ENCODE results near the gene MRPS2. TPM values are rescaled to one million over a fixed set of nuclear protein-coding genes. Genes with fewer than 3 reads are reported as not detected.
"Not testable (repeated sequence)": the region's sequence is repeated elsewhere in the genome, so short reads cannot be mapped to it uniquely, and the experiment has no call there.

The MRPS2 gene
- 10 to 100 TPM; 34.7 to 38.0 TPM for total RNA-seq

- ATAC-seq (peak; percentile 96), DNase-seq (peak; percentile 89)
- peaks cover 2% of the 10 kb centered on the region for H3K27me3 Mint-ChIP-seq
- H3K36me3 Mint-ChIP-seq: peaks cover 16% of the 10 kb centered on the region
- peak within 1 kb of the TSS; percentile 91 for H3K4me3 Mint-ChIP-seq
- CTCF ChIA-PET: interaction anchor here (0.9 to 1.0 kb wide), 3 partner anchors 10 to 29 kb away, joined by 3 to 4 read pairs (median 3); no protein-coding TSS in a partner anchor
- H3K27ac Mint-ChIP-seq: peak within 1 kb of the TSS; percentile 94
- no peaks in the 10 kb centered on the region for H3K9me3 Mint-ChIP-seq (ENCODE audit: low read depth)
- peaks cover 13% of the 10 kb centered on the region for H3K4me1 Mint-ChIP-seq
Observed at GRCh38 chr9:135500525-135501260, at the start of gene MRPS2. Gene MRPS2 (plus strand): TSS chr9:135500682. CDS start chr9:135500711, 29 bp downstream.

- no peak for DNase-seq
- H3K27me3 Mint-ChIP-seq: peaks cover 10% of the 10 kb centered on the region
- no peaks in the 10 kb centered on the region for H3K9me3 Mint-ChIP-seq (ENCODE audit: low read depth)
- H3K4me1 Mint-ChIP-seq: no peaks in the 10 kb centered on the region
- H3K4me3 Mint-ChIP-seq: no peak overlapping the region
- no peak overlapping the region for H3K27ac Mint-ChIP-seq
- H3K36me3 Mint-ChIP-seq: no peaks in the 10 kb centered on the region
- no peak for ATAC-seq
- CTCF ChIA-PET: interaction anchor here (0.7 kb wide), 2 partner anchors 16 to 1515 kb away, joined by 3 read pairs; no protein-coding TSS in a partner anchor
Observed at GRCh38 chr9:135450956-135451355, 49.5 kb upstream of the MRPS2 start.

GRCh38 chr9:135451909-135452308, 48.6 kb upstream of the MRPS2 start:
- not testable (repeated sequence) for H3K9me3 Mint-ChIP-seq (ENCODE audit: low read depth); H3K27ac Mint-ChIP-seq; H3K4me1 Mint-ChIP-seq; H3K4me3 Mint-ChIP-seq; ATAC-seq; DNase-seq; H3K36me3 Mint-ChIP-seq
- H3K27me3 Mint-ChIP-seq: peaks cover 15% of the 10 kb centered on the region
- CTCF ChIA-PET: interaction anchor here (0.8 kb wide), 1 partner anchor 188 kb away, joined by 3 read pairs; no protein-coding TSS in a partner anchor

GRCh38 chr9:135454737-135455136, 45.7 kb upstream of the MRPS2 start:
- H3K9me3 Mint-ChIP-seq (ENCODE audit: low read depth): no peaks in the 10 kb centered on the region
- peaks cover 19% of the 10 kb centered on the region for H3K27me3 Mint-ChIP-seq
- no peak overlapping the region for H3K4me3 Mint-ChIP-seq
- CTCF ChIA-PET: no interaction called here
- no peak overlapping the region for H3K27ac Mint-ChIP-seq
- H3K36me3 Mint-ChIP-seq: no peaks in the 10 kb centered on the region
- H3K4me1 Mint-ChIP-seq: no peaks in the 10 kb centered on the region
- no peak for DNase-seq
- no peak for ATAC-seq

GRCh38 chr9:135455401-135456030, 45.0 kb upstream of the MRPS2 start:
- Mint-ChIP-seq H3K27me3 (peaks cover 24% of the 10 kb centered on the region), H3K36me3 (no peaks in the 10 kb centered on the region), H3K4me3 (no peak overlapping the region), H3K9me3 (ENCODE audit: low read depth) (no peaks in the 10 kb centered on the region), H3K4me1 (no peaks in the 10 kb centered on the region), H3K27ac (no peak overlapping the region)
- ATAC-seq (no peak), DNase-seq (no peak)
- CTCF ChIA-PET: no interaction called here

GRCh38 chr9:135456436-135457104, 43.9 kb upstream of the MRPS2 start:
- CTCF ChIA-PET: no interaction called here
- peaks cover 29% of the 10 kb centered on the region for H3K27me3 Mint-ChIP-seq
- no peak for DNase-seq
- H3K4me1 Mint-ChIP-seq: no peaks in the 10 kb centered on the region
- no peaks in the 10 kb centered on the region for H3K36me3 Mint-ChIP-seq
- H3K27ac Mint-ChIP-seq: no peak overlapping the region
- no peak overlapping the region for H3K4me3 Mint-ChIP-seq
- H3K9me3 Mint-ChIP-seq (ENCODE audit: low read depth): no peaks in the 10 kb centered on the region
- no peak for ATAC-seq

- H3K27ac Mint-ChIP-seq; ATAC-seq; H3K4me1 Mint-ChIP-seq; CTCF ChIA-PET; H3K4me3 Mint-ChIP-seq; H3K9me3 Mint-ChIP-seq (ENCODE audit: low read depth); H3K36me3 Mint-ChIP-seq; DNase-seq: not testable (repeated sequence)
- H3K27me3 Mint-ChIP-seq: peaks cover 32% of the 10 kb centered on the region
Observed at GRCh38 chr9:135458478-135458877, 42.0 kb upstream of the MRPS2 start.

GRCh38 chr9:135461936-135462335, 38.5 kb upstream of the MRPS2 start:
- Mint-ChIP-seq H3K4me3 (no peak overlapping the region), H3K27me3 (peaks cover 20% of the 10 kb centered on the region), H3K27ac (no peak overlapping the region), H3K4me1 (no peaks in the 10 kb centered on the region), H3K36me3 (no peaks in the 10 kb centered on the region), H3K9me3 (ENCODE audit: low read depth) (no peaks in the 10 kb centered on the region)
- no peak for DNase-seq
- CTCF ChIA-PET: no interaction called here
- no peak for ATAC-seq

- ATAC-seq: no peak
- CTCF ChIA-PET: no interaction called here
- H3K4me3 Mint-ChIP-seq: no peak overlapping the region
- H3K27ac Mint-ChIP-seq: no peak overlapping the region
- peaks cover 2% of the 10 kb centered on the region for H3K4me1 Mint-ChIP-seq
- no peaks in the 10 kb centered on the region for H3K9me3 Mint-ChIP-seq (ENCODE audit: low read depth)
- peaks cover under 1% of the 10 kb centered on the region for H3K36me3 Mint-ChIP-seq
- H3K27me3 Mint-ChIP-seq: peaks cover 24% of the 10 kb centered on the region
- no peak for DNase-seq
Observed at GRCh38 chr9:135463140-135463539, 37.3 kb upstream of the MRPS2 start.

- peaks cover 24% of the 10 kb centered on the region for H3K27me3 Mint-ChIP-seq
- DNase-seq (no peak), ATAC-seq (no peak)
- peaks cover 1% of the 10 kb centered on the region for H3K36me3 Mint-ChIP-seq
- no peak overlapping the region for H3K4me3 Mint-ChIP-seq
- H3K9me3 Mint-ChIP-seq (ENCODE audit: low read depth): no peaks in the 10 kb centered on the region
- CTCF ChIA-PET: interaction anchor here (0.7 kb wide), 1 partner anchor 12 kb away, joined by 3 read pairs; no protein-coding TSS in a partner anchor
- no peak overlapping the region for H3K27ac Mint-ChIP-seq
- peaks cover 11% of the 10 kb centered on the region for H3K4me1 Mint-ChIP-seq
Observed at GRCh38 chr9:135464181-135464580, 36.3 kb upstream of the MRPS2 start.

- H3K4me3 Mint-ChIP-seq: peak overlapping the region; percentile 65
- peaks cover 22% of the 10 kb centered on the region for H3K4me1 Mint-ChIP-seq
Observed at GRCh38 chr9:135468854-135469521, 31.5 kb upstream of the MRPS2 start.

GRCh38 chr9:135471791-135472640, 28.5 kb upstream of the MRPS2 start:
- CTCF ChIA-PET: no interaction called here
- Mint-ChIP-seq H3K4me3 (no peak overlapping the region), H3K27ac (no peak overlapping the region), H3K4me1 (peaks cover 22% of the 10 kb centered on the region), H3K27me3 (peaks cover 36% of the 10 kb centered on the region), H3K9me3 (ENCODE audit: low read depth) (no peaks in the 10 kb centered on the region), H3K36me3 (peaks cover 1% of the 10 kb centered on the region)
- ATAC-seq: no peak
- DNase-seq: no peak

More at GRCh38 chr9:135468854-135469521, 31.5 kb upstream of the MRPS2 start:
- Mint-ChIP-seq H3K27me3 (peaks cover 28% of the 10 kb centered on the region), H3K27ac (peak overlapping the region; percentile 80), H3K9me3 (ENCODE audit: low read depth) (no peaks in the 10 kb centered on the region), H3K36me3 (peaks cover 1% of the 10 kb centered on the region)
- ATAC-seq: peak; percentile 88
- peak; percentile 83 for DNase-seq
- CTCF ChIA-PET: interaction anchor here (0.7 to 1.1 kb wide), 2 partner anchors 35 to 44 kb away, joined by 3 to 4 read pairs; no protein-coding TSS in a partner anchor

Measured in activated CD8-positive, alpha-beta memory T cell treated with anti-CD3 and anti-CD28 coated beads, Interleukin-2, amount 10 ng/mL, durations not matched to agents 7 days and 5 days (primary cell).